Measurements from ENCODE around the gene DDX56. TPM values are rescaled to one million over a fixed set of nuclear protein-coding genes. Genes with fewer than 3 reads are reported as not detected.

Gene DDX56
- total and polyA plus RNA-seq, 2 of the 4 experiments (the other 2 are of a cell fraction) = 59.4 to 67.7 TPM

DNA sequence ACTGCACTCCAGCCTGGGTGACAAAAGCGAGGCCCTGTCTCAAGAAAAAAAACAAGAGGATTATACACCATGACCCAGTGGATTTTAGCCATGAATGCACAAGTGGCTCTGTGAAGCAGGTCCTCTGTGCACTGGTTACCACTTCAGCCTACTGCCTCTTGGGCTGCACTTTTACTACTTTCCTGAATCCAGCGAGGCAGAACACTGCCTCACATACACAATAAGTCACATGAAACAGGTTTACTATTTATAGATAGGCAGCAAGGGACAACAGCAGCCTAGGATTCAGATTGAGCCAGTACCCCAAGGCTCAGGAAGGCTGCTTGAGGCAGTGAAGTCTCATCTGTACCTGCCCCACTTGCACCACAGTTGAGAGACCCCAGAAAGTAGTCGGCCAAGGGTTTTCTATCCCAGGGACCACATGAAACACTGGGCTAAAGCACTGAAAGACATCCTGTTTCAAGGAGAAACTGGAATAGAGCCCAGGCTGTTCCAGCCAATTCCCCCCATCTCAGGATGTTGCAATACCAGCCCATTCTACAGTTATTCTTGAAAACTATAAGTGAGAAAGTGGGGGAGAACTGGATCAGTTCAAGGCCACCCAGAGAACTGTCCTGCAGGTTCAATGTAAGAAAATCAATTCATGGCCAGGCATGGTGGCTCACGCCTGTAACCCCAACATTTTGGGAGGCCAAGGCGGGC, 22.4 kb upstream of the DDX56 start:
- H2BK120ac ChIP-seq (ENCODE audit: low read depth, low read length) = no peak overlapping the region
- no peak overlapping the region for H3K23ac ChIP-seq (ENCODE audit: low read depth, low read length)
- no peak overlapping the region for H3K56ac ChIP-seq (ENCODE audit: extremely low read depth, insufficient read depth, low read length)
- no peak overlapping the region for H3K14ac ChIP-seq (replicated peaks; ENCODE audit: low read depth, low read length)
- H3K4me2 ChIP-seq (ENCODE audit: low read depth, low read length) = no peak overlapping the region
- peak overlapping the region; percentile 47 for H2AFZ ChIP-seq (replicated peaks; ENCODE audit: low read length, poor library complexity)
- dilution Hi-C loops (cut with HindIII; ENCODE audit: low sequenced_read_pairs, unreplicated experiment) (no loop called here), in situ Hi-C loops (cut with MboI; ENCODE audit: low sequenced_read_pairs) (loop anchor here (10.0 kb wide), 2 partner anchors 249 to 539 kb away; partner anchors contain the start of gene H2AZ2), intact Hi-C loops (cut with micrococcal nuclease) (no loop called here)
- 0 out of 2 replicates have a peak, but pooled peaks cover 2% of the 10 kb centered on the region for H3K4me1 ChIP-seq (ENCODE audit: control insufficient read depth, insufficient read depth, low read length)
- WGBS, 2 experiments (ENCODE audit: extremely low coverage in 2 of 2, insufficient read length in 1 of 2) = no CpG with 5 or more reads among the region's 5 CpGs
- H3K79me1 ChIP-seq (ENCODE audit: low read depth in 1 of 2, low read length in 2 of 2) = no peaks in the 10 kb centered on the region
- ChIA-PET CTCF (no interaction called here), POLR2A (ENCODE audit: unreplicated experiment) (no interaction called here)
- no TSS peak for BruUV-seq (replicated peaks)
- no peak overlapping the region for H2BK20ac ChIP-seq (ENCODE audit: low read depth, low read length)
- no peaks in the 10 kb centered on the region for H3K9me3 ChIP-seq (ENCODE audit: control insufficient read depth, insufficient read depth, low read length)
- peaks cover 1% of the 10 kb centered on the region for H3K27me3 ChIP-seq (ENCODE audit: control insufficient read depth, insufficient read depth, low read length)
- no peaks in the 10 kb centered on the region for H3K9me1 ChIP-seq (ENCODE audit: insufficient read depth, low read length)
- H3K27ac ChIP-seq (ENCODE audit: insufficient read depth, low read length) = no peak overlapping the region
- H2AK9ac ChIP-seq (replicated peaks; ENCODE audit: low read depth, low read length, poor library complexity) = no peak overlapping the region
- no peak overlapping the region for H4K8ac ChIP-seq (ENCODE audit: low read depth in 2 of 2, low read length in 2 of 2)
- no peak overlapping the region for H2AK5ac ChIP-seq (ENCODE audit: low read depth, low read length)
- H4K20me1 ChIP-seq (ENCODE audit: insufficient read depth, low read length) = no peaks in the 10 kb centered on the region
- no peak overlapping the region for H4K91ac ChIP-seq (ENCODE audit: insufficient read depth, low read depth, low read length)
- H3K18ac ChIP-seq (ENCODE audit: low read depth, low read length) = no peak overlapping the region
- no peak overlapping the region for H3K4me3 ChIP-seq (ENCODE audit: insufficient read depth, low read depth, low read length)
- no peak for TF ChIP-seq BHLHE40 (IDR thresholded peaks at IDR 0.05; ENCODE audit: low read depth, low read length)
- TF ChIP-seq, protein P1, sequence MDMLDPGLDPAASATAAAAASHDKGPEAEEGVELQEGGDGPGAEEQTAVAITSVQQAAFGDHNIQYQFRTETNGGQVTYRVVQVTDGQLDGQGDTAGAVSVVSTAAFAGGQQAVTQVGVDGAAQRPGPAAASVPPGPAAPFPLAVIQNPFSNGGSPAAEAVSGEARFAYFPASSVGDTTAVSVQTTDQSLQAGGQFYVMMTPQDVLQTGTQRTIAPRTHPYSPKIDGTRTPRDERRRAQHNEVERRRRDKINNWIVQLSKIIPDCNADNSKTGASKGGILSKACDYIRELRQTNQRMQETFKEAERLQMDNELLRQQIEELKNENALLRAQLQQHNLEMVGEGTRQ (IDR thresholded peaks at IDR 0.05; ENCODE audit: low read depth, low read length) = no peak
- TF ChIP-seq CEBPB (IDR thresholded peaks at IDR 0.05; ENCODE audit: low read depth, low read length) = peak; percentile 82
- no peak for TF ChIP-seq RCOR1 (IDR thresholded peaks at IDR 0.05; ENCODE audit: insufficient replicate concordance, low read length)
- TF ChIP-seq MAZ (IDR thresholded peaks at IDR 0.05; ENCODE audit: borderline replicate concordance, low read depth, low read length) = no peak
- no peak for TF ChIP-seq RAD21 (IDR thresholded peaks at IDR 0.05; ENCODE audit: low read length)
- no peak for TF ChIP-seq NFE2L2 (IDR thresholded peaks at IDR 0.05; ENCODE audit: low read depth, low read length)
- no peak overlapping the region for H2BK15ac ChIP-seq (ENCODE audit: low read depth, low read length)
- no peaks in the 10 kb centered on the region for H3K36me3 ChIP-seq (ENCODE audit: control insufficient read depth, insufficient read depth, low read length)
- DNase-seq = peak; percentile 16
- H3K4ac ChIP-seq (ENCODE audit: low read depth, low read length) = no peak overlapping the region
- H4K5ac ChIP-seq (ENCODE audit: low read depth, low read length) = no peak overlapping the region
- H2BK5ac ChIP-seq (ENCODE audit: low read depth, low read length, poor library complexity, severe bottlenecking) = no peak overlapping the region
- ATAC-seq (ENCODE audit: low read depth) = no peak
- H3K9ac ChIP-seq (ENCODE audit: low read depth, low read length) = no peak overlapping the region
